ENCODE data around the gene CALCOCO1.
"Not testable (repeated sequence)": the region's sequence is repeated elsewhere in the genome, so short reads cannot be mapped to it uniquely, and the experiment has no call there.

CALCOCO1 gene

GRCh38 chr12:53733051-53733806, 6.0 kb upstream of the CALCOCO1 start:
- no peak for DNase-seq

- no peak for DNase-seq
These were observed 2.4 kb upstream of the CALCOCO1 start for GRCh38 chr12:53729644-53730043.

GRCh38 chr12:53728206-53728605, 954 bp upstream of the CALCOCO1 start:
- DNase-seq, result no peak

GRCh38 chr12:53726946-53727309, 324 bp downstream of the CALCOCO1 start:
- no peak for DNase-seq

GRCh38 chr12:53726341-53726740, 911 bp downstream of the CALCOCO1 start:
- DNase-seq, result no peak

- no peak for DNase-seq
These were observed 1.4 kb downstream of the CALCOCO1 start for GRCh38 chr12:53725824-53726223.

GRCh38 chr12:53722450-53723041, 4.7 kb downstream of the CALCOCO1 start:
- no peak for DNase-seq

- DNase-seq, result no peak
These were observed 6.3 kb downstream of the CALCOCO1 start for GRCh38 chr12:53720946-53721345.

GRCh38 chr12:53719649-53720048, 7.6 kb downstream of the CALCOCO1 start:
- no peak for DNase-seq

- not testable (repeated sequence) for DNase-seq
These were observed 8.7 kb downstream of the CALCOCO1 start for GRCh38 chr12:53718567-53718966.

- no peak for DNase-seq
These were observed 9.9 kb downstream of the CALCOCO1 start for GRCh38 chr12:53717319-53717718.

- no peak for DNase-seq
These were observed 13.2 kb downstream of the CALCOCO1 start for GRCh38 chr12:53714004-53714403.

GRCh38 chr12:53713516-53713915, 13.7 kb downstream of the CALCOCO1 start:
- no peak for DNase-seq

GRCh38 chr12:53712059-53712643, 15.1 kb downstream of the CALCOCO1 start:
- no peak for DNase-seq

GRCh38 chr12:53710091-53710490, 17.2 kb downstream of the CALCOCO1 start:
- DNase-seq, result no peak

- DNase-seq, result no peak
These were observed 17.6 kb downstream of the CALCOCO1 start for GRCh38 chr12:53709671-53710070.

- no peak for DNase-seq
These were observed 21.2 kb downstream of the CALCOCO1 start for GRCh38 chr12:53706080-53706479.

- no peak for DNase-seq
These were observed 23.5 kb downstream of the CALCOCO1 start for GRCh38 chr12:53703756-53704155.

- DNase-seq, result no peak
These were observed 25.6 kb downstream of the CALCOCO1 start for GRCh38 chr12:53701518-53702264.

- no peak for DNase-seq
These were observed 26.7 kb downstream of the CALCOCO1 start for GRCh38 chr12:53700567-53700966.

GRCh38 chr12:53699678-53700025, 27.6 kb downstream of the CALCOCO1 start:
- DNase-seq, result no peak

GRCh38 chr12:53698948-53699677, 28.1 kb downstream of the CALCOCO1 start:
- DNase-seq, result no peak

Measured in NCI-H1417 treated with DMSO at 0.1 percent for 48 hours (cell line).